GM12878 (cell line): ENCODE data around the gene SLCO6A1.
"Not testable (repeated sequence)": the region's sequence is repeated elsewhere in the genome, so short reads cannot be mapped to it uniquely, and the experiment has no call there.

Experiments used
- EED ChIP-seq: sonication (generic); IDR thresholded peaks from 2 replicates; pipeline ENCODE4 v1.6.1; 2016; ENCODE audit warnings: antibody characterized with exemption, low read depth
- EZH2 ChIP-seq: IDR thresholded peaks from 2 replicates; pipeline ENCODE4 v1.6.1; 2012; ENCODE audit warnings: low read depth, mild to moderate bottlenecking, control low read depth, inconsistent platforms, low read length, borderline replicate concordance; ENCODE audit not compliant: control insufficient read depth
- FOXK2 ChIP-seq: fragments of 450-650 bp; IDR thresholded peaks from 2 replicates; pipeline ENCODE4 v1.6.1; 2017; ENCODE audit warnings: mild to moderate bottlenecking, moderate library complexity
- POLR2A ChIP-seq: IDR thresholded peaks from 2 replicates; pipeline ENCODE4 v1.6.1; 2011; ENCODE audit warnings: low read depth, mild to moderate bottlenecking, low read length

- TF ChIP-seq EED, FOXK2, EZH2, POLR2A: not testable (repeated sequence)
Observed at GRCh38 chr5:102491261-102491914, 7.4 kb downstream of the SLCO6A1 start.
